ENCODE results near the gene TENM4.

Gene TENM4

GRCh38 chr11:78926633-78927338 is 514.0 kb downstream of the TENM4 start:
- Histone ChIP-seq H3K9me3 (ENCODE audit: control insufficient read depth, insufficient read depth, low read depth, low read length) (no peaks in the 10 kb centered on the region), H3K36me3 (ENCODE audit: control insufficient read depth in 2 of 2, insufficient read depth in 1 of 2, low read length in 2 of 2) (no peaks in the 10 kb centered on the region), H3K4me3 (ENCODE audit: low read depth, low read length) (no peak overlapping the region), H3K27ac (ENCODE audit: extremely low read depth, low read depth, low read length) (no peak overlapping the region), H3K4me1 (ENCODE audit: control insufficient read depth, insufficient read depth, low read length) (no peaks in the 10 kb centered on the region)
- TF ChIP-seq REPIN1 (tag by site-specific recombination; IDR thresholded peaks at IDR 0.05; ENCODE audit: low read depth) (no peak), ZNF473 (tag by site-specific recombination; IDR thresholded peaks at IDR 0.05) (no peak), ZNF302 (tag by site-specific recombination; IDR thresholded peaks at IDR 0.05; ENCODE audit: low read depth) (no peak), ZNF138 (tag by site-specific recombination; IDR thresholded peaks at IDR 0.05; ENCODE audit: borderline replicate concordance) (no peak)
- CTCF ChIA-PET, result interaction anchor here (0.6 kb wide), 1 partner anchor 566 kb away, joined by 5 read pairs; no protein-coding TSS in a partner anchor
- POLR2A ChIA-PET, result no interaction called here

GRCh38 chr11:78925387-78925786 is 515.4 kb downstream of the TENM4 start:
- Histone ChIP-seq H3K4me3 (ENCODE audit: low read depth, low read length) (no peak overlapping the region), H3K27ac (ENCODE audit: extremely low read depth, low read depth, low read length) (no peak overlapping the region), H3K36me3 (ENCODE audit: control insufficient read depth in 2 of 2, insufficient read depth in 1 of 2, low read length in 2 of 2) (no peaks in the 10 kb centered on the region), H3K4me1 (ENCODE audit: control insufficient read depth, insufficient read depth, low read length) (no peaks in the 10 kb centered on the region), H3K9me3 (ENCODE audit: control insufficient read depth, insufficient read depth, low read depth, low read length) (no peaks in the 10 kb centered on the region)
- POLR2A ChIA-PET, result interaction anchor here (0.7 kb wide), 1 partner anchor 111 kb away, joined by 3 read pairs; no protein-coding TSS in a partner anchor
- TF ChIP-seq TRIM28 (IDR thresholded peaks at IDR 0.05; ENCODE audit: borderline replicate concordance, low read length), result no peak
- CTCF ChIA-PET, result no interaction called here

- ChIA-PET POLR2A (no interaction called here), CTCF (interaction anchor here (0.6 kb wide), 1 partner anchor 425 kb away, joined by 4 read pairs; no protein-coding TSS in a partner anchor)
- H3K4me1 ChIP-seq (ENCODE audit: control insufficient read depth, insufficient read depth, low read length), result no peaks in the 10 kb centered on the region
- TF ChIP-seq ZBTB44 (tag by site-specific recombination; IDR thresholded peaks at IDR 0.05) (no peak), ZNF214 (tag by site-specific recombination; IDR thresholded peaks at IDR 0.05; ENCODE audit: borderline replicate concordance) (no peak), ZFHX2 (tag by site-specific recombination; conservative IDR thresholded peaks at IDR 0.05) (no peak), ZBTB48 (tag by site-specific recombination; IDR thresholded peaks at IDR 0.05) (no peak)
- H3K27ac ChIP-seq (ENCODE audit: extremely low read depth, low read depth, low read length), result no peak overlapping the region
- no peaks in the 10 kb centered on the region for H3K36me3 ChIP-seq (ENCODE audit: control insufficient read depth in 2 of 2, insufficient read depth in 1 of 2, low read length in 2 of 2)
- H3K4me3 ChIP-seq (ENCODE audit: low read depth, low read length), result no peak overlapping the region
- no peaks in the 10 kb centered on the region for H3K9me3 ChIP-seq (ENCODE audit: control insufficient read depth, insufficient read depth, low read depth, low read length)
These were observed 517.8 kb downstream of the TENM4 start for GRCh38 chr11:78922859-78923625.

GRCh38 chr11:78921509-78921908 is 519.3 kb downstream of the TENM4 start:
- no peak for TF ChIP-seq PATZ1 (tag by site-specific recombination; IDR thresholded peaks at IDR 0.05)
- TF ChIP-seq MYNN (tag by site-specific recombination; IDR thresholded peaks at IDR 0.05; ENCODE audit: borderline replicate concordance), result no peak
- TF ChIP-seq AEBP2 (tag by site-specific recombination; IDR thresholded peaks at IDR 0.05; ENCODE audit: borderline replicate concordance), result no peak
- TF ChIP-seq ZNF610 (tag by site-specific recombination; IDR thresholded peaks at IDR 0.05; ENCODE audit: borderline replicate concordance), result no peak
- TF ChIP-seq ZSCAN16 (tag by site-specific recombination; IDR thresholded peaks at IDR 0.05), result no peak
- no peak for TF ChIP-seq ZNF843 (tag by site-specific recombination; IDR thresholded peaks at IDR 0.05)
- no peak for TF ChIP-seq ZNF398 (tag by site-specific recombination; IDR thresholded peaks at IDR 0.05)
- no peak for TF ChIP-seq ZNF157 (tag by site-specific recombination; IDR thresholded peaks at IDR 0.05)
- H3K9me3 ChIP-seq (ENCODE audit: control insufficient read depth, insufficient read depth, low read depth, low read length), result no peaks in the 10 kb centered on the region
- H3K36me3 ChIP-seq (ENCODE audit: control insufficient read depth in 2 of 2, insufficient read depth in 1 of 2, low read length in 2 of 2), result no peaks in the 10 kb centered on the region
- no peak overlapping the region for H3K27ac ChIP-seq (ENCODE audit: extremely low read depth, low read depth, low read length)
- H3K4me1 ChIP-seq (ENCODE audit: control insufficient read depth, insufficient read depth, low read length), result no peaks in the 10 kb centered on the region
- no peak overlapping the region for H3K4me3 ChIP-seq (ENCODE audit: low read depth, low read length)
- POLR2A ChIA-PET, result no interaction called here
- CTCF ChIA-PET, result no interaction called here
